ENCODE data around the gene UGT1A6.

The UGT1A6 gene

DNA sequence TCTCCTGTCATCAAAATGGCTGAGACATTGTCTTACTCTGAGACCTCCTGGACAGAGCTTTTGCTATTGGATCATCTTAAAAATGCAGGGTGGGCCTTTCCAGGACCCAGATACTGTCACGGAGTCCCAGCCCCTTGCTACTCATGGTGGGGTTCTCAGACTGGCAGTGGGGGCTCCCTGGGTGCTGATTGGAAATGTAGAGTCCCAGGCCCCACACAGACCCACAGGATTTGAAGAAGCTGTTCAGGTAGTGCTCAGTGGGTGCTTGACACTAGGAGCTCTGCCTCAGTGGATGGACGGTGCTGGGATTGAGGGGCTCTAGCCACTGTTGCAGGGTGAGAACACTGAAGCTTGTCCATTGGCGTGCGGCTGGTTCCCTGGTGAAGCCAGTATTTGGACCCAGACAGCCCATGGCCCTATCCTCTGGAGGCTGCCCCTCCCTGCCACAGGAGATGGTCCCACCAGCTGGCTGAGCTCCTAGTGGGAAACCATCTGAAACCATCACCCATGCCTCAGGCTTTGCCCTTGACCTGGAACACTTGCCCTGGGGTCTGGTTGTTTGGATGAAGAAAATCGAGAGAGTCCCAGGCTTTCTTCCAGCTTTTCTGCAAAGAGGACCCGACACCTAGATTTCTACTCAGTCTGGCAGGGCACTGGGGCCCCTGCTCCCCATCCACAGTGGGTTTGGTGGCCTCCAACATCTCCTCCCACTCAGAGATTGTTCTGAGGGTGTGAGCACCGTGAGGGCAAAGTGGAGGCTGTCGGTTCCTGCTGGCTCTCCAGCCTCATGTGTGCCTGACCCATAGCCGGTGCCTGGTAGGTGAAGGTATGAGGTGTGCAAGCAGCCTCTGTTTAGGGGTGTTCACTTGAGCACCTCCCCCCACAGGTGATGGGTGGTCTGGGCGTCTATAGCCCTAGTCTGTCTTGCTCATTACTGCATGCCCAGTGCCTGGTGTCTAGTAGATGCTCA is 115.6 kb downstream of the UGT1A6 start:
- H3K36me3 ChIP-seq (ENCODE audit: control insufficient read depth, insufficient read depth, low read length), result no peaks in the 10 kb centered on the region
- no peaks in the 10 kb centered on the region for H3K4me1 ChIP-seq
- H2AFZ ChIP-seq, result no peak overlapping the region
- H3K79me2 ChIP-seq, result no peaks in the 10 kb centered on the region
- H3K4me3 ChIP-seq (ENCODE audit: low read depth, low read length), result no peak overlapping the region
- no peaks in the 10 kb centered on the region for H3K9me3 ChIP-seq (ENCODE audit: control insufficient read depth, low read length)
- H3K27me3 ChIP-seq (ENCODE audit: control insufficient read depth, insufficient read depth, low read length), result no peaks in the 10 kb centered on the region
- H3K4me2 ChIP-seq (ENCODE audit: low read length), result no peak overlapping the region
- TF ChIP-seq, protein P1, sequence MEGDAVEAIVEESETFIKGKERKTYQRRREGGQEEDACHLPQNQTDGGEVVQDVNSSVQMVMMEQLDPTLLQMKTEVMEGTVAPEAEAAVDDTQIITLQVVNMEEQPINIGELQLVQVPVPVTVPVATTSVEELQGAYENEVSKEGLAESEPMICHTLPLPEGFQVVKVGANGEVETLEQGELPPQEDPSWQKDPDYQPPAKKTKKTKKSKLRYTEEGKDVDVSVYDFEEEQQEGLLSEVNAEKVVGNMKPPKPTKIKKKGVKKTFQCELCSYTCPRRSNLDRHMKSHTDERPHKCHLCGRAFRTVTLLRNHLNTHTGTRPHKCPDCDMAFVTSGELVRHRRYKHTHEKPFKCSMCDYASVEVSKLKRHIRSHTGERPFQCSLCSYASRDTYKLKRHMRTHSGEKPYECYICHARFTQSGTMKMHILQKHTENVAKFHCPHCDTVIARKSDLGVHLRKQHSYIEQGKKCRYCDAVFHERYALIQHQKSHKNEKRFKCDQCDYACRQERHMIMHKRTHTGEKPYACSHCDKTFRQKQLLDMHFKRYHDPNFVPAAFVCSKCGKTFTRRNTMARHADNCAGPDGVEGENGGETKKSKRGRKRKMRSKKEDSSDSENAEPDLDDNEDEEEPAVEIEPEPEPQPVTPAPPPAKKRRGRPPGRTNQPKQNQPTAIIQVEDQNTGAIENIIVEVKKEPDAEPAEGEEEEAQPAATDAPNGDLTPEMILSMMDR (IDR thresholded peaks at IDR 0.05), result no peak
- no peak overlapping the region for H3K9ac ChIP-seq
- H3K27ac ChIP-seq, result no peak overlapping the region

DNA sequence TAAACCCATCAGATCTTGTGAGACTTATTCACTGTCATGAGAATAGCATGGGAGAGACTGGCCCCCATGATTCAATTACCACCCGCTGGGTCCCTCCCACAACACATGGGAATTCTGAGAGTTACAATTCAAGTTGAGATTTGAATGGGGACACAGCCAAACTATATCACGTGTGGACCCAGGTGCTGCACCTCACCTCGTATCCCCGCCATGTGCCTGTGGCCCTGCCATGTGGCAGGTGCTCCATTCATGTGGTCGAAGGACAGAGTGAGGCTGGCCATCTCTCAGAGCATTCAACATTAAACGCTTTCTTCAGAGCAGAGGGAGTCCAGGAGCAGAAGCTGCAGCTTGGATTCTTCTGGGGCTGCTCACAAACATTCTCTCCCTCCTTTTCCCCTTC is 117.7 kb downstream of the UGT1A6 start:
- H3K27me3 ChIP-seq (ENCODE audit: control insufficient read depth, insufficient read depth, low read length), result no peaks in the 10 kb centered on the region
- no peak overlapping the region for H3K9ac ChIP-seq
- TF ChIP-seq, protein P1 (IDR thresholded peaks at IDR 0.05), result no peak

DNA sequence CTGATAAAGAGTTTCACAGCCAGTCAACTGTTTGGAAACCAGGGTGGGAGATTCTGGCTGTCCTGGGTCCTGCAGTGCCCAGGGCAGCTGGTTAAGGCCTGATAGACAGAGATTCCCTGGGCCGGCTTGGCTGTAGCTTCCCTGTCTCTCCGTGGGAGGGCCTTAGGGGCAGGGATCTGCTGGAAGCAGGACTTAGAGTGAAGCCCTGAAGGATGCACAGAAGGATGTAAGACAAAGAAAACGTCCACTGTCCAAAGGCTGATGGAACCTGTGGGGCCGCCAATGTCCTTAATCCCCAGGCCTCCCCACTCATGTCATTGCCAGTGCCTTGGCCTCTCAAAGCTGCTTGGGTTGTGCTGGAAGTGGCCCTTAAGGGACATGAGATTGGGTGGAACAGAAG is 118.4 kb downstream of the UGT1A6 start:
- no peak overlapping the region for H2AFZ ChIP-seq
- TF ChIP-seq, protein P1 (IDR thresholded peaks at IDR 0.05), result no peak
- no peaks in the 10 kb centered on the region for H3K27me3 ChIP-seq (ENCODE audit: control insufficient read depth, insufficient read depth, low read length)
- no peak overlapping the region for H3K4me3 ChIP-seq (ENCODE audit: low read depth, low read length)
- H3K9ac ChIP-seq, result no peak overlapping the region
- H3K27ac ChIP-seq, result no peak overlapping the region
- H3K4me2 ChIP-seq (ENCODE audit: low read length), result no peak overlapping the region
- no peaks in the 10 kb centered on the region for H3K79me2 ChIP-seq
- no peaks in the 10 kb centered on the region for H3K4me1 ChIP-seq
- no peaks in the 10 kb centered on the region for H3K9me3 ChIP-seq (ENCODE audit: control insufficient read depth, low read length)
- no peaks in the 10 kb centered on the region for H3K36me3 ChIP-seq (ENCODE audit: control insufficient read depth, insufficient read depth, low read length)

More for the DNA sequence above, 117.7 kb downstream of the UGT1A6 start:
- Histone ChIP-seq H3K36me3 (ENCODE audit: control insufficient read depth, insufficient read depth, low read length) (no peaks in the 10 kb centered on the region), H3K79me2 (no peaks in the 10 kb centered on the region), H3K9me3 (ENCODE audit: control insufficient read depth, low read length) (no peaks in the 10 kb centered on the region), H3K4me2 (ENCODE audit: low read length) (no peak overlapping the region), H2AFZ (no peak overlapping the region), H3K27ac (no peak overlapping the region), H3K4me1 (no peaks in the 10 kb centered on the region), H3K4me3 (ENCODE audit: low read depth, low read length) (no peak overlapping the region)

DNA sequence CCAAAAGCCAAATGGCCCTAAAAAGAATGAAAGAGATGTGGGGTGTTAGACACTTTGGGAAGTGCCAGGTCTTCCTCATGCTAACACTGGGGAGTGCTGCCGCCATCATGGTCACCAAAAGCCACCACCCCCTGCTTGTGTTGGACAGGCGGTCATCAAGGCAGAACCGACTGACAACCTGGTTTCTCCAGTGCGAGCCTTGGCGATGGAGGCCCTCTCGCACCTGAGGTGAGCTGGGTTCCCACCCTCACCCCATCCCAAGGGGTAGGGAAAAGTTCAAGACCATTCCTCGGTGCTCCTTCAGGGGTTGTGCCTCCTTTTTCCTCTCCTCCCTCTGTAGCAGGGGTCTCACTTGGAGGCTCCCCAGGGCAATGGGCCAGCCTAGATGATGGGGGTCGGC is 119.0 kb downstream of the UGT1A6 start:
- H3K36me3 ChIP-seq (ENCODE audit: control insufficient read depth, insufficient read depth, low read length), result no peaks in the 10 kb centered on the region
- H3K27me3 ChIP-seq (ENCODE audit: control insufficient read depth, insufficient read depth, low read length), result no peaks in the 10 kb centered on the region
- no peaks in the 10 kb centered on the region for H3K79me2 ChIP-seq
- no peak overlapping the region for H2AFZ ChIP-seq
- no peak overlapping the region for H3K4me2 ChIP-seq (ENCODE audit: low read length)
- no peak overlapping the region for H3K4me3 ChIP-seq (ENCODE audit: low read depth, low read length)
- no peak overlapping the region for H3K27ac ChIP-seq
- TF ChIP-seq, protein P1 (IDR thresholded peaks at IDR 0.05), result no peak
- H3K4me1 ChIP-seq, result no peaks in the 10 kb centered on the region
- no peak overlapping the region for H3K9ac ChIP-seq
- H3K9me3 ChIP-seq (ENCODE audit: control insufficient read depth, low read length), result no peaks in the 10 kb centered on the region
